HEK293 (cell line): ENCODE results near the gene PIGN.

ENCODE experiments used
- CTCF ChIA-PET: fragments of 350-600 bp; formaldehyde crosslinking; extraction: SDS; loops from one replicate; lab custom pipeline; 2021; ENCODE audit warnings: antibody characterized with exemption; lab: Yijun Ruan, JAX
- POLR2A ChIA-PET: fragments of 300-600 bp; formaldehyde crosslinking; extraction: SDS; loops from one replicate; lab custom pipeline; 2020; ENCODE audit warnings: antibody characterized with exemption, inconsistent platforms; lab: Yijun Ruan, JAX
- H3K27ac ChIP-seq: fragments of 200-500 bp; sonication (Bioruptor generic); 2 replicates; pipeline ENCODE4 v1.5.1; 2014; ENCODE audit warnings: low read depth, low read length, control low read depth, inconsistent platforms; ENCODE audit errors: extremely low read depth
- H3K36me3 ChIP-seq, 2 experiments: fragments of 200-500 bp in 1 of 2; sonication (Bioruptor generic) in 1 of 2; 1 replicate in 1 of 2; 2 replicates in 1 of 2; pipeline ENCODE4 v1.5.1; 2014 to 2017; ENCODE audit warnings: inconsistent platforms in 2 of 2, low read length in 2 of 2; ENCODE audit not compliant: control insufficient read depth in 2 of 2, insufficient read depth in 1 of 2
- H3K4me1 ChIP-seq: fragments of 200-500 bp; sonication (Bioruptor generic); 2 replicates; pipeline ENCODE4 v1.5.1; 2014; ENCODE audit warnings: mild to moderate bottlenecking, low read length, inconsistent platforms; ENCODE audit not compliant: control insufficient read depth, insufficient read depth
- H3K4me3 ChIP-seq: 2 replicates; pipeline ENCODE4 v1.5.1; 2011; ENCODE audit warnings: low read depth, mild to moderate bottlenecking, control low read depth, low read length, moderate library complexity
- H3K9me3 ChIP-seq: fragments of 200-500 bp; sonication (Bioruptor generic); 2 replicates; pipeline ENCODE4 v1.5.1; 2014; ENCODE audit warnings: low read depth, low read length, inconsistent platforms; ENCODE audit not compliant: control insufficient read depth, insufficient read depth
- IKZF3 ChIP-seq: fragments of 450-650 bp; IDR thresholded peaks from 2 replicates; pipeline ENCODE4 v1.5.0; 2018; ENCODE audit warnings: missing biosample characterization, mild to moderate bottlenecking, missing genetic modification characterization, moderate library complexity
- KLF10 ChIP-seq: fragments of 450-650 bp; IDR thresholded peaks from 2 replicates; pipeline ENCODE4 v1.5.1; 2018; ENCODE audit warnings: missing biosample characterization, mild to moderate bottlenecking, missing genetic modification characterization
- MYNN ChIP-seq: fragments of 450-650 bp; formaldehyde crosslinking; IDR thresholded peaks from 2 replicates; pipeline ENCODE4 v1.5.1; 2016; ENCODE audit warnings: missing biosample characterization, missing genetic modification characterization, borderline replicate concordance
- MZF1 ChIP-seq: fragments of 450-650 bp; formaldehyde crosslinking; IDR thresholded peaks from 2 replicates; pipeline ENCODE4 v1.5.1; 2017; ENCODE audit warnings: missing biosample characterization, missing genetic modification characterization, borderline replicate concordance
- REST ChIP-seq: fragments of 450-650 bp; formaldehyde crosslinking; IDR thresholded peaks from 2 replicates; pipeline ENCODE4 v1.5.1; 2016; ENCODE audit warnings: missing biosample characterization, missing genetic modification characterization
- ZNF157 ChIP-seq: fragments of 450-650 bp; formaldehyde crosslinking; IDR thresholded peaks from 2 replicates; pipeline ENCODE4 v1.5.1; 2016; ENCODE audit warnings: missing biosample characterization, missing genetic modification characterization
- ZNF174 ChIP-seq: fragments of 450-650 bp; formaldehyde crosslinking; IDR thresholded peaks from 2 replicates; pipeline ENCODE4 v1.5.0; 2017; ENCODE audit warnings: missing biosample characterization, mild to moderate bottlenecking, missing genetic modification characterization
- ZNF184 ChIP-seq: fragments of 450-650 bp; IDR thresholded peaks from 2 replicates; pipeline ENCODE4 v1.5.1; 2018; ENCODE audit warnings: missing biosample characterization, mild to moderate bottlenecking, missing genetic modification characterization
- ZNF202 ChIP-seq: fragments of 450-650 bp; formaldehyde crosslinking; IDR thresholded peaks from 2 replicates; pipeline ENCODE4 v1.5.1; 2016; ENCODE audit warnings: missing biosample characterization, missing genetic modification characterization, borderline replicate concordance
- ZNF26 ChIP-seq: fragments of 450-650 bp; formaldehyde crosslinking; IDR thresholded peaks from 2 replicates; pipeline ENCODE4 v1.5.1; 2016; ENCODE audit warnings: missing biosample characterization, missing genetic modification characterization
- ZNF423 ChIP-seq: fragments of 450-650 bp; formaldehyde crosslinking; IDR thresholded peaks from 2 replicates; pipeline ENCODE4 v1.5.1; 2016; ENCODE audit warnings: missing biosample characterization, missing genetic modification characterization
- ZNF449 ChIP-seq: fragments of 450-650 bp; formaldehyde crosslinking; IDR thresholded peaks from 2 replicates; pipeline ENCODE4 v1.5.1; 2017; ENCODE audit warnings: missing biosample characterization, mild to moderate bottlenecking, missing genetic modification characterization, moderate library complexity
- ZNF488 ChIP-seq: fragments of 450-650 bp; formaldehyde crosslinking; IDR thresholded peaks from 2 replicates; pipeline ENCODE4 v1.5.1; 2016; ENCODE audit warnings: missing biosample characterization, missing genetic modification characterization
- ZNF518A ChIP-seq: fragments of 450-650 bp; formaldehyde crosslinking; conservative IDR thresholded peaks from 2 replicates; pipeline ENCODE4 v1.5.1; 2016; ENCODE audit warnings: low read depth, missing biosample characterization, missing genetic modification characterization
- ZNF600 ChIP-seq: fragments of 450-650 bp; formaldehyde crosslinking; IDR thresholded peaks from 2 replicates; pipeline ENCODE4 v1.5.1; 2016; ENCODE audit warnings: missing biosample characterization, missing genetic modification characterization
- ZNF660 ChIP-seq: fragments of 450-650 bp; IDR thresholded peaks from 2 replicates; pipeline ENCODE4 v1.5.1; 2018; ENCODE audit warnings: missing biosample characterization, mild to moderate bottlenecking, missing genetic modification characterization
- ZNF785 ChIP-seq: fragments of 450-650 bp; formaldehyde crosslinking; IDR thresholded peaks from 2 replicates; pipeline ENCODE4 v1.5.1; 2016; ENCODE audit warnings: missing biosample characterization, missing genetic modification characterization
- ZNF791 ChIP-seq: fragments of 450-650 bp; formaldehyde crosslinking; IDR thresholded peaks from 2 replicates; pipeline ENCODE4 v1.5.1; 2016; ENCODE audit warnings: missing biosample characterization, missing genetic modification characterization
- ZNF837 ChIP-seq: fragments of 450-650 bp; formaldehyde crosslinking; IDR thresholded peaks from 2 replicates; pipeline ENCODE4 v1.5.1; 2016; ENCODE audit warnings: missing biosample characterization, missing genetic modification characterization
- TF ChIP-seq, protein P1 (sequence below): fragments of 450-650 bp; formaldehyde crosslinking; IDR thresholded peaks from 2 replicates; pipeline ENCODE4 v1.5.1; 2016; ENCODE audit warnings: missing biosample characterization, missing genetic modification characterization

PIGN gene

DNA sequence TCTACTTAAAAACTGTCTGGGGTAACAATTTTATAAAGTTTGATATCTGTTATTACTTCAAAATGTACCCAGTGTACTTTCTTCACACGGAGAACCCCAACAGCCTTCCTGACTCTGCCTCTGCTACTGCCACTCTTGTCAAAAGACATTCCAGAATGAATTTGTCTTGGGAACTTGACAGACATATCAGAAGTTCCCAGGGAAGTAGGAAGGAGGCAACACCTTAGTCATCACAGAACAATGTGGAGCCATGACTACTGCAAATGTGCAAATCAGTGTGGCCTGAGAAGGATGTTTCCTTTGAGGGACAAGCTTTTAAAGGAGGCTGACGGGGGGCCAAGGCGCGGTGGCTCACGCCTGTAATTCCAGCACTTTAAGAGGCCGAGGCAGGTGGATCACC is 160.3 kb downstream of the PIGN start (continued):
- TF ChIP-seq ZNF174 (tag by site-specific recombination) (no peak), ZNF157 (tag by site-specific recombination) (no peak), ZNF184 (no peak), ZNF202 (tag by site-specific recombination) (no peak), ZNF600 (no peak), MYNN (tag by site-specific recombination) (no peak)

DNA sequence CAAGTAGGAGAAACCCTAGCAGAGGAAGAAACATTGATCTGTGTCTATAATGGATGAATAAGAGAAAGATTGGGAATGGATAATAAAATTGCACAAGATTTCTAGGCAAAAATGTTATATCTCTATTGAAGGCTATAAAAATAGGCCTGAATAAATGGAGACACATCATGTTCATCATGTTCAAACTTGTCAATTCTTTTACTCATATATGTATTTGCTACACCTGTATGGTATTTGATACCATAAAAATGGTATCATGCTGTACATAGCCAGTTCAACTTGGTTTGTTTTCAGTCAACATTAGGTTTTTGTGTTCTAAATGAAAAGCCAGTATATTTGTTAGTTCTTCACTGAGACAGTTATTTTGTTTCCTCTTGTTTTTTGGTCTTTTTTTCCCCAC is 161.9 kb downstream of the PIGN start:
- ChIA-PET POLR2A (no interaction called here), CTCF (no interaction called here)
- Histone ChIP-seq H3K4me1 (no peaks in the 10 kb centered on the region), H3K4me3 (no peak overlapping the region), H3K27ac (no peak overlapping the region), H3K36me3 (no peaks in the 10 kb centered on the region)
- TF ChIP-seq ZNF488: no peak
- no peak for TF ChIP-seq ZNF791
- TF ChIP-seq IKZF3 (tag by site-specific recombination): no peak
- no peak for TF ChIP-seq ZNF785 (tag by site-specific recombination)
- TF ChIP-seq, protein P1, sequence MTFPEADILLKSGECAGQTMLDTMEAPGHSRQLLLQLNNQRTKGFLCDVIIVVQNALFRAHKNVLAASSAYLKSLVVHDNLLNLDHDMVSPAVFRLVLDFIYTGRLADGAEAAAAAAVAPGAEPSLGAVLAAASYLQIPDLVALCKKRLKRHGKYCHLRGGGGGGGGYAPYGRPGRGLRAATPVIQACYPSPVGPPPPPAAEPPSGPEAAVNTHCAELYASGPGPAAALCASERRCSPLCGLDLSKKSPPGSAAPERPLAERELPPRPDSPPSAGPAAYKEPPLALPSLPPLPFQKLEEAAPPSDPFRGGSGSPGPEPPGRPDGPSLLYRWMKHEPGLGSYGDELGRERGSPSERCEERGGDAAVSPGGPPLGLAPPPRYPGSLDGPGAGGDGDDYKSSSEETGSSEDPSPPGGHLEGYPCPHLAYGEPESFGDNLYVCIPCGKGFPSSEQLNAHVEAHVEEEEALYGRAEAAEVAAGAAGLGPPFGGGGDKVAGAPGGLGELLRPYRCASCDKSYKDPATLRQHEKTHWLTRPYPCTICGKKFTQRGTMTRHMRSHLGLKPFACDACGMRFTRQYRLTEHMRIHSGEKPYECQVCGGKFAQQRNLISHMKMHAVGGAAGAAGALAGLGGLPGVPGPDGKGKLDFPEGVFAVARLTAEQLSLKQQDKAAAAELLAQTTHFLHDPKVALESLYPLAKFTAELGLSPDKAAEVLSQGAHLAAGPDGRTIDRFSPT (tag by site-specific recombination): no peak
- TF ChIP-seq, all 188 proteins: peak for 0
- H3K9me3 ChIP-seq: no peaks in the 10 kb centered on the region

DNA sequence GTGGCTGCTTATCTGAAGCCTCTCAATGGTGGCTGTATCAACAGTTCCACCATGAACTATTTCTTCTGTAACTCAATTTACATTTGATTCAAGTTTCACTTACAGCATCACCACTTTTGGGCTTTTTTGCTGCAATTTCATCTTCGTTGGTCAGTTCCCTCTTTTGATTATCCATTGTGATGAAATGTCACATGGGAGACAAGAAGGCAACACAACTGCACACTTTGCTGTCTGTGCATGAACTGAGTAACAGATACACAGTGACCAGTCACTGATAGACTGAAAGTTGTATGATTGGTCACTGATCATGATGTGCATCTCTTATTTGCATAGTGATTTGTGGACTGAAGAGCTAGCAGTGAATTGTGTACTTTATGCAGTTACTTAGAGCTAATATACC is 163.3 kb downstream of the PIGN start:
- ChIA-PET POLR2A (no interaction called here), CTCF (no interaction called here)
- no peak overlapping the region for H3K4me3 ChIP-seq
- no peaks in the 10 kb centered on the region for H3K36me3 ChIP-seq
- no peak overlapping the region for H3K27ac ChIP-seq
- H3K4me1 ChIP-seq: no peaks in the 10 kb centered on the region
- no peaks in the 10 kb centered on the region for H3K9me3 ChIP-seq
- TF ChIP-seq ZNF660 (tag by site-specific recombination) (no peak), KLF10 (tag by site-specific recombination) (no peak), ZNF449 (no peak), REST (no peak), ZNF423 (tag by site-specific recombination) (no peak), MZF1 (tag by site-specific recombination) (no peak), ZNF837 (tag by site-specific recombination) (no peak), ZNF26 (tag by site-specific recombination) (no peak), ZNF518A (tag by site-specific recombination) (no peak)
